HG03558 (cell line): Measurements from ENCODE around the gene SEBOX.
A peak's percentile ranks its signal among the peaks of the same experiment; 100 is the strongest.
"Not testable (repeated sequence)": the region's sequence is repeated elsewhere in the genome, so short reads cannot be mapped to it uniquely, and the experiment has no call there.

Experiments
- ATAC-seq: cut with Tn5 transposase; IDR thresholded peaks from one replicate; pipeline ENCODE4 v1.9.1; 2021; ENCODE audit warnings: moderate number of reproducible peaks; ENCODE audit not compliant: unreplicated experiment; ENCODE audit errors: extremely low read depth

Gene SEBOX

DNA sequence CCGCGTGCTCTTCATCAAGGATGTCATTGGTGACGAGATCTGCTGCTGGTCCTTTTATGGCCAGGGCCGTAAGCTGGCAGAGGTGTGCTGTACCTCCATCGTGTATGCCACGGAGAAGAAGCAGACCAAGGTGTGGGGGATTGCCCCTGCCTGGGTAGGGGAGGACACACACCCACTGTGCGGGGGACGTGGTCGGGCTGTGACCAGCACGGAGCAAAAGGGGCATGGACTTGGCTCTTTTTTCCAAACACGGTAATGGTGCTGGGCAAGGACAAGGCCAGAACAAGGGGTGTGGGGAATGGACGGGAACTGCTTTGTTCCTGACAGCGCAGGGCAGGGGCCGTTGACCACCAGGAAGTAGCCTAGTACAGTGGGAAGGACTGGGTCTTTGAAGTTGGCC lies 22.7 kb downstream of the SEBOX start:
- ATAC-seq: no peak

GRCh38 chr17:28341516-28341915 lies 23.5 kb downstream of the SEBOX start:
- ATAC-seq: no peak

GRCh38 chr17:28340374-28340773 lies 24.6 kb downstream of the SEBOX start:
- no peak for ATAC-seq

DNA sequence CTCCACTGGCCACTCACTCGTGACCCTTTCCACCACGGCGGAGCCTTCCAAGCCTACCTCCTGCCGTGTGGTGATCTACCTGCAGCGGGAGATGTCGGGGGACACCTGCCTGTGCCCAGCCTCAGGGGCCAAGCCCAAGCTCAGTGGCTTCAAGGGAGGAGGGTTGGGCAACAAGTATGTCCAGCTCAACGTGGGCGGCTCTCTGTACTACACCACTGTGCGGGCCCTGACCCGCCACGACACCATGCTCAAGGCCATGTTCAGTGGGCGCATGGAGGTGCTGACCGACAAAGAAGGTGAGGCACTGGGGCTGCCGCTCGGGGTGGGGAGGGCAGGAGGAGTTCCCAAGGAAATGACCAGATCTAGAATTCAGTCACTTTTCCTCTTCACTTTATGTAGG lies 25.6 kb downstream of the SEBOX start:
- no peak for ATAC-seq

DNA sequence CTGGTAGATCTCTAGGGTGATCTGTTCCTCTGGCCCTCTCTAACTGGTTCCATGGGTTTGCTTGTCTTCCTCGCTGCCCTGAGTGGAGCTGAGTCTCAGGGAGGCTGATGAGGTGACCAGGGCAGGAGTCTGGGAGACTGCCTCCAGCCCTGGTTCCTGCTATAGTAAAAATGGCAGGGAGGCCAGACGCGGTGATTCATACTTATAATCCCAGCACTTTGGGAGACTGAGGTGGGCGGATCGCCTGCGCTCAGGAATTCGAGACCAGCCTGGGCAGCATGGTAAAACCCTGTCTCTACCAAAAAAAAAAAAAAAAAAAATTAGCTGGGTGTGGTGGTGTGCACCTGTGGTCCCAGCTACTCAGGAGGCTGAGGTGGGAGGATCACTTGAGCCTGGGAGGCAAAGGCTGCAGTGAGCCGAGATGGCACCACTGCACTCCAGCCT lies 26.2 kb downstream of the SEBOX start:
- ATAC-seq: not testable (repeated sequence)

- no peak for ATAC-seq
These were observed 26.8 kb downstream of the SEBOX start for GRCh38 chr17:28338056-28338768.

- no peak for ATAC-seq
These were observed 28.8 kb downstream of the SEBOX start for GRCh38 chr17:28335959-28336871.

- ATAC-seq: peak; percentile 91
These were observed 29.6 kb downstream of the SEBOX start, which contains the start of the genes IFT20 and TNFAIP1 for GRCh38 chr17:28335201-28335958. TSS of gene IFT20 (minus strand) at chr17:28335472. CDS start at chr17:28331985, 3,487 bp downstream. TSS of gene TNFAIP1 (plus strand) at chr17:28335761. CDS start at chr17:28339522, 3,761 bp downstream.

GRCh38 chr17:28334666-28335200 lies 30.3 kb downstream of the SEBOX start:
- no peak for ATAC-seq

DNA sequence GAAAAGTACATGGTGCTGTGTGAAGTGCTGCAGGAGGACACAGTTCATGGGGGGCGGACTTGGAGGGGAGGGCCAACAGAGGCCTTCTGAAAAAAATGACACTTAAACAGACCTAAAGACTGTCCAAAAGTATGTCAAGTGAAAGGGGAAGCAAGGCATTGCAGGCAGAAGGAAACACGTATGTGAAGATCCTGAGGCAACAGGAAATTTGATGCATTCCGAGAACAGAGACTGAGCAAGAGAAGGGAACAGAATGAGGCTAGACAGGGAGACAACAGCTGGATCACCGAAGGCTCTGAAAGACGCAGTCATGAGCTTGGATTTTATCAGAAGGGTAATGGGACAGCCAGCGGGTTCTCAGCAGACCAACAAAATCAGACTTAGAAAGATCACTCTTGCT lies 30.8 kb downstream of the SEBOX start:
- no peak for ATAC-seq

DNA sequence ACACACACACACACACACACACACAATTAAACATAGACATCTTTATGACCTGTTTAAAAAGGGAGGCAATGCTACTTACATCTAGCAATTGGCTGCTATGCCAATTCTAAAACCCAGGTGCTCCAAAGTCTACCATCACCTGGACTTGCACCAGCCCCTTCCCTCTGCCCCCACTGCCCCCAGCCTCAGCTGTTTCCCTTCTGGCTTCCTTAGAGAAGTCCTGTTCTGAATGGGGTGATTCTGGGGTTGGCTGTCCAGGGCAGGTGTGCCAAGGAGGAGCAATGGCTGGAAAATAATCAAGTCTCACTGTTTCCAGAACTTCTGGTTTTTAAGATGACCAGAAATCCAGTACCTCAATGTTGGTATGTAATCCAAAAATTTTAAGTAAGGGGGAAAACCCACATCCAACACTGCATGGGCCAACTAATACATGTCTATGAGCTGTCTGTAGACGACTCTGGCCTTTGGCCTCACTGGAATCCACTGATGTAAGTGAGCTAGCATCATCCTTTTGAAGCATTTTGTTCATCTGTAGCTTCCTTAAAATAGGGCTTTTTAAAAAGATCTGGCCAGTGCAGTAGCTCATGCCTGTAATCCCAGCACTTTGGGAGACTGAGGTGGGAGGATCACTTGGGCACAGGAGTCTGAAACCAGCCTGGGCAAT lies 31.8 kb downstream of the SEBOX start:
- no peak for ATAC-seq

DNA sequence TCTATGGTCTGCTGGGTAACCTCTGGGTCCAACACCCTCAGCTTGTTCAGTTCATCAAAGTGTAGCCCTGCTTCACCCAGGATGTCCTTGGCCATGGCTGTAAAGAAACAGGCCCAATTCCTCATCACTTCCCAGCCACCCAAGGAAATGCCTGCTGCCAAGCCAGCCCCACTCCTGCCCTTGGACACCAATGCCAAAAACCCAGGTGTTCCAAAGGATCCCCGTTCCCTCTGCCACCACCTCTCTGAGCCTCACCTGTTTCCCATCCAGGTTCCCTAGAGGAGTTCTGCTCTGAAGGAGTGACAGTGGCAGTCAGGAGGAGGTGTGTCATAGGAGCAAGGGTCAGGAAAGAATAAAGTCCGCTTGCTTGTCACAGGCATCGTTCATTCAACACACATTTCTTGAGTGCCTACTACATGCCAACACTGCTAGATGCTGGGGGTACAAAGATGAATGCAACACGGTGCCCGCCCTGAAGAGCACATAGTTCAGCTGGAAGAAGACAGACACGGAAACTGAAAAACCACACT lies 33.0 kb downstream of the SEBOX start:
- ATAC-seq: no peak

DNA sequence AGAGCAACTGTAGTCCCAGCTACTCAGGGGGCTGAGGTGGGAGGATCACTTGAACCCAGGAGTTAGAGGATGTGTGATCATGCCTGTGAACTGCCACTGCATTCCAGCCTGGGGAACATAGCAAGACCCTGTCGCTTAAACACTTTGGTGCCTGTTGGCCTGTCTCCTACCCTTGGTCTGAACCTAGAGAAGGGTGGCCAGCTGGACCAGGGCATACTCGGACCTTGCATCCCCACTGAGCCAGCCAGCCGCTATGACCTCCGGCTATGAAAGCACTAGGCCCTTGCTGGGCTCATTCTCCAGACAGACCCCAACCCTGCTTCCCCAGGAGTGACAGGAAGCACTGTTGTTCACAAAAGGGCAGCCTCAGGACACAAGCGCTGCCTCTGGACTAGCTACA lies 34.3 kb downstream of the SEBOX start:
- no peak for ATAC-seq

GRCh38 chr17:28328325-28328724 lies 36.7 kb downstream of the SEBOX start:
- no peak for ATAC-seq

- ATAC-seq: no peak
These were observed 37.3 kb downstream of the SEBOX start for GRCh38 chr17:28327709-28328108.

DNA sequence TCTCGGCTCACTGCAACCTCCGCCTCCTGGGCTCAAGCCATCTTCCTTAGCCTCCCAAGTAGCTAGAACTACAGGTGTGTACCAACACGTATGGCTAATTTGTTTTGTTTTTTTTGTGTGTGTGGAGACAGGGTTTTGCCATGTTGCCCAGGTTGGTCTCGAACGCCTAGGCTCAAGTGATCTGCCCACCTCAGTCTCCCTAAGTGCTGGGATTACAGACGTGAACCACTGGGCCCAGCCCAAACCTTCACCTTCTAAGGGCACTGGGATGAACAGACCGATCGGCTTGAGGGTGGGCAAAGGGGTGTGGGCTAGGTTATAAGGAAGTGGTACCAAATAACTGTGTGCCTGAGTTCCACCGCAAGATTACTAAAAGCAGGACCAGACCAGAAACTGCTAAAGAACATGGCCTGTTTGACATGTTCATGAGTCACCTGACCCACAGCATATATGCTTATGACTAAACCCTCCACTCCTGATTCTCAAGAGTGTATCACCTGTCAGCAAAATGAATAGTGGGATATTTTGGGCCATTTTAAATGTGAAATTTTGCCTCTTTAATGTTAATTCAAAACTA lies 37.9 kb downstream of the SEBOX start:
- ATAC-seq: no peak

DNA sequence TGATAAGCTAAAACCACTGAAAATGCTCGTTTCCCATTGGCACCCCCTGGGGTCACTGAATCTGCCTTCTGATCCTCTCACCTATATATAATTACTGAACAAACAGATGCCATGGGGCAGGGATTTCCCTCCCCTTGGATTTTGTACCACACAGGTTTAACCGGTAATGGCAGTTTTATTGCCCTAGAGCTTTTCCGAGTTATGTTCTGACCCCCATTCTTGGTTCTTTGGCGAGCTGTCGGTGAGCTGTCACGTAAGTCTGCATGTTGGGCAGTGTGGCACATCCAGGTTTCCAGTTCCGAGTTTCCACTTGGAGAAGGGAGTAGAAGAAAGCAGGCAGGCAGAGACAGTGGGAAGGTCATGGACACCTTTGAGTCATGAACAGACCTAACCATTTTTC lies 38.9 kb downstream of the SEBOX start:
- ATAC-seq: no peak

DNA sequence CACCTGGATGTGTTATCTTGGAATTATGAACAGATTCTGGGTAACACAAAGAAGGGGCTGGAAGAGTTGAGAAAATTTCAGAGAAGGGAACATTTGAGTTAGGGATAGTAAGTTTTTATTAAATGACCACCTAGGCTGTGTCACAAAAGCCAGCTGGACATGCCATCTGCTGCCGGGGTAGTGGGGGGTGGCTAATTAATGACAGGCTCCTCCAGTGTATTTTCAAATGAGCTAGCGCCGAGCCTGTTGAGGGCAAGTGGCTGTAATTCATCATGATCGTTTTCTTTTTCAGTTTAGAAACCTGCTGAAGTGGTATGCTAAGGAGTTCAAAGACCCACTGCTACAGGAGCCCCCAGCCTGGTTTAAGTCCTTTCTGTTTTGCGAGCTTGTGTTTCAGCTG lies 39.8 kb downstream of the SEBOX start:
- ATAC-seq: no peak

GRCh38 chr17:28324781-28325180 lies 40.2 kb downstream of the SEBOX start:
- no peak for ATAC-seq
